Measurements from ENCODE around the gene ZNF598.
"Not testable (repeated sequence)": the region's sequence is repeated elsewhere in the genome, so short reads cannot be mapped to it uniquely, and the experiment has no call there.

The ZNF598 gene

DNA sequence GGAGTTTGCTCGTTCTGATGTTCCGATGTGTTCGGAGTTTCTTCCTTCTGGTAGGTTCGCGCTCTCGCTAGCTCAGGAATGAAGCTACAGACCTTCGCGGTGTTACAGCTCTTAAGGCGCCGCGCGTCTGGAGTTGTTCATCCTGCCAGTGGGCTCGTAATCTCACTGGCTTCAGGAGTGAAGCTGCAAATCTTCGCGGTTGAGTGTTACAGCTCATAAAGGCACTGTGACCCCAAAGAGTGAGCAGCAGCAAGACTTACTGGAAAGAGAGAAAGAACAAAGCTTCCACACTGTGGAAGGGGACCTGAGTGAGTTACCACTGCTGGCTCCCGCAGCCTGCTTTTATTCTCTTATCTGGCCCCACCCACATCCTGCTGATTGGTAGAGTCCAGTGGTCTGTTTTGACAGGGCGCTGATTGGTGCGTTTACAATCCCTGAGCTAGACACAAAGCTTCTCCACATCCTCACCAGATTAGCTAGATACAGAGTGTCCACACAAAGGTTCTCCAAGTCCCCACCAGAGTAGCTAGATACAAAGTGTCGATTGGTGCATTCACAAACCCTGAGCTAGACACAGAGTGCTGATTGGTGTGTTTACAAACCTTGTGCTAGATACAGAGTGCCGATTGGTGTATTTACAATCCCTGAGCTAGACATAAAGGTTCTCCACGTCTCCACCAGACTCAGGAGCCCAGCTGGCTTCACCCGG, 52.0 kb downstream of the ZNF598 start:
- not testable (repeated sequence) for DNase-seq

DNA sequence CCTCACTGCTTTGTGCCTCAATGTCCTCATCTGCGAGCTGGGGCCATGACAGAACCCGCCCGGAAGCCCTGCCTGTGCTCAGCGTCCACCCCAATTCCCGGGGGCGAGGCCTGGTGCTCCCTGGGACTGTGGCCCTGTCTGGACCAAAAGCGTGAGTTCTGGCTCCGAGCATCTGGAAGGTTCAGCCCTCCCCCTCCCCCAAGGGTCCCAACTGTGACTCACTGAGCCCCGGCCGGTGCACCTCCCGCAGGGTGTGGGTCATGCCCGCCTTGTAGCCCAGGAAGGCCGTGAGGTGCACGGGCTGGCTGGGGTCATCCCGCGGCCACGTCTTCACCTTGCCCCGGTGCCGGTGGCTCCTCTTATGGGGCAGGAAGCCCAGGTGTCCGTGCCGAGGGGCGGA, 55.9 kb downstream of the ZNF598 start:
- DNase-seq, result no peak

DNA sequence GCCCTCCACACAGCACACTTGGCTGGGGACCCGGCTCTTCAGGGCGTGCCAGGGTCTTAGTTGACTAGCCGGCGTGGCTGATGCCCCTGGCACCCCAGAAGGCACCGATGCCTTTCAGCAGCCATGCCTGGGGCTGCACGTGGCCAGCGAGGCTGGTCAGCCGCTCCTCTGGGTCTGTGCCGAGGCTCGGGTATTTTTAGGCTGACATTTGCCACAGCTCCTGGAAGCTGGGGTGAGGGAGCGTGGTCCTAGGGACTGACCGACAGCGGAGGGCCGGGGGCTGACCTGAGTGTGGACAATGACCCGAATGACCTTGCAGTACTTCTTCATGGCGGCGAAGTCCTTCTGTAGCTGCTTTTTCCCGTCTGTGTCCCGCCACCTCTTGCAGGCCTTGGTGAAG, 59.1 kb downstream of the ZNF598 start:
- DNase-seq, result no peak

DNA sequence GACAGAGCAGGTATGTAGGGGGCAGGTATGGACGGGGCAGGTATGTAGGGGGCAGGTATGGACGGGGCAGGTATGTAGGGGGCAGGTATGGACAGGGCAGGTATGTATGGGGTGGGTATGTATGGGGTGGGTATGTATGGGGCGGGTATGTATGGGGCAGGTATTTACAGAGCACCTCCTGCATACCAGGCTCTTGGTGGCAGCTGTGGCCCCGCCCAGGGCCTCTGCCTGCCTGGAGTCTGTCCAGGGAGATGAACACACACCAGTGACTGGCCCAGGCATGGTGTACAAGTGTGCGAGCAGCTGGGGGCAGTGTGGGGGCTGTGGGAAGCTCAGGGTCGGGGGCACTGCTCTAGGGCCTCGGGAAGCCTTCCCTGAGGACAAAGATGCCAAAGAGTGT, 59.6 kb downstream of the ZNF598 start:
- DNase-seq, result no peak

DNA sequence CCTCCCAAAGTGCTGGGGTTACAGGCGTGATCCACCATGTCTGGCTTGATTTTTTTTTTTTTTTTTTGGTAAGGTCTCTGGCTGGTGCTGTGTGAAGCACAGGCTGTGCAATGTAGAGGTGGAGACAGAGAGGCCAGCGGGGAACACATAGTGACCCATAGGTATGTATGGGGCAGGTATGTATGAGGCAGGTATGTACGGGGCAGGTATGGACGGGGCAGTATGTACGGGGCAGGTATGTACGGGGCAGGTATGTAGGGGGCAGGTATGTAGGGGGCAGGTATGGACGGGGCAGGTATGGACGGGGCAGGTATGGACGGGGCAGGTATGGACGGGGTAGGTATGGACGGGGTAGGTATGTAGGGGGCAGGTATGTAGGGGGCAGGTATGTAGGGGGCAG, 60.1 kb downstream of the ZNF598 start:
- no peak for DNase-seq
